ENCODE data around the gene CRAMP1. TPM values are rescaled to one million over a fixed set of nuclear protein-coding genes. Genes with fewer than 3 reads are reported as not detected.

The CRAMP1 gene, protein sequence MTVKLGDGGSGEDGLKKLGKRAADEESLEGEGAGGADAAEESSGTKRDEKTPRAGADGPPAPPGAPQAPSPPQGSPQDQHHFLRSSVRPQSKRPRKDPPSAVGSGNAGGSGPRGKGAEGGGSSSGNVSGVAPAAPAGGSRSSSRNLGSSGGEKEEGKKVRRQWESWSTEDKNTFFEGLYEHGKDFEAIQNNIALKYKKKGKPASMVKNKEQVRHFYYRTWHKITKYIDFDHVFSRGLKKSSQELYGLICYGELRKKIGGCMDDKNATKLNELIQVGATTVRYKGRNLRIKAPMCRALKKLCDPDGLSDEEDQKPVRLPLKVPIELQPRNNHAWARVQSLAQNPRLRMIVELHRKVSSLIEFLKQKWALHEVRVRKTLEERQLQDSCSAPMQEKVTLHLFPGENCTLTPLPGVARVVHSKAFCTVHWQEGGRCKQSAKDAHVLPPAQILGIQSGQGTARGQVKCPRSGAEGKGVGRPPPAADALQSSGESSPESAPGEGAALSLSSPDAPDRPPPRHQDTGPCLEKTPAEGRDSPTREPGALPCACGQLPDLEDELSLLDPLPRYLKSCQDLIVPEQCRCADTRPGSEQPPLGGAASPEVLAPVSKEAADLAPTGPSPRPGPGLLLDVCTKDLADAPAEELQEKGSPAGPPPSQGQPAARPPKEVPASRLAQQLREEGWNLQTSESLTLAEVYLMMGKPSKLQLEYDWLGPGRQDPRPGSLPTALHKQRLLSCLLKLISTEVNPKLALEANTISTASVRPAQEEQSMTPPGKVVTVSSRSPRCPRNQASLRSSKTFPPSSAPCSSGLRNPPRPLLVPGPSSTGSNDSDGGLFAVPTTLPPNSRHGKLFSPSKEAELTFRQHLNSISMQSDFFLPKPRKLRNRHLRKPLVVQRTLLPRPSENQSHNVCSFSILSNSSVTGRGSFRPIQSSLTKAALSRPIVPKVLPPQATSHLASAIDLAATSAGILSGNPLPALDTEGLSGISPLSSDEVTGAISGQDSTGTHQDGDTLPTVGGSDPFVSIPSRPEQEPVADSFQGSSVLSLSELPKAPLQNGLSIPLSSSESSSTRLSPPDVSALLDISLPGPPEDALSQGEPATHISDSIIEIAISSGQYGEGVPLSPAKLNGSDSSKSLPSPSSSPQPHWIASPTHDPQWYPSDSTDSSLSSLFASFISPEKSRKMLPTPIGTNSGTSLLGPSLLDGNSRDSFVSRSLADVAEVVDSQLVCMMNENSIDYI (N-terminal part only)
- 38.6 and 38.7 TPM in 2 replicates for total RNA-seq

DNA sequence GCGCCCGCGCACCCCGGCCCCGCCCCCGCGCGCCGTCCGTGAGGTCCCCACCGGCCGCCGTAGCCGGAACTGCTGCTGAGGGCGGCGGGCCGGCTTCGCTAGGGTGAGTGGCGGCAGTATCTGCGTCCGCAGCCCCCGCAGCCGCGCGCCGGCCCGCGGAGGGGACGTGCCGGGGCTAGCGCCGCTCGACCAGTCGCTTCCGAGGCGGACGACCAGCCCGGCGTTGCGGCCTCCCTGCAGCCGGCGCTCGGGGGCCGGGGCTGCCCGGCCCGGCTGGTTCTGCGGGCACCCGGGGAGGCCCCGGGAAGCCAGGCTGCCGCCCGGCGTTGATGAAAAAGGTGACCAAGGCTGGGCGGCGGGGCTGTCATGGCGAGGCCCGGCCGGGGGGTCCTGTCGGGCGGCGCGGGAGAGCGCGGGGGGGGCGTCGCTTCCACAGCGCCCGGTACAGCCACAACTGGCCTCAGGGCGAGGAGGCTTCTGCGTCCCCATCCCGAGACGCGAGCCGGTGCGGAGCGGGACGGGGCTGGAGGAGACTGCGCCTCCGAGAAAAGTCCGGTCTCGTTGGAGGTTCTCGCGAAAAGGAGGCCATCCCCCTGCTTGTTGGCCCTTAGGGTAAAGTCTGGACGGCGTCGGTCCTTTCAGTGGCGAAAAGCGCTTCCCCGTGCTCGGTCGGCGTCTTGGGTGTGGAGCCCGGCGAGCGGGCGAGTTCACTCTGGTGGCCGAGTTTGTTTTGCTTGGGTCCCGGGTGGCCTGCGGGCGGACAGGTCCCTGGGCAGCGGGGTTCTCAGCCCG, at the start of gene CRAMP1:
CRAMP1 (plus strand) TSS at position 41 of the 792 bp plus-strand sequence. CDS start 2,280 bp downstream, outside the sequence.
- Mint-ChIP-seq H3K4me1 (ENCODE audit: low read depth) (peaks cover 41% of the 10 kb centered on the region), H3K9me3 (peaks cover 3% of the 10 kb centered on the region), H3K36me3 (ENCODE audit: low read depth) (peaks cover 17% of the 10 kb centered on the region), H3K27me3 (ENCODE audit: insufficient read depth) (no peaks in the 10 kb centered on the region), H3K27ac (peak within 1 kb of the TSS; percentile 100), H3K4me3 (peak within 1 kb of the TSS; percentile 96)
- no peak for DNase-seq (ENCODE audit: low spot score)
- intact Hi-C loops (cut with micrococcal nuclease) = loop anchor here (1.0 to 10.0 kb wide), 18 partner anchors 35 to 1210 kb away; partner anchors contain the start of genes CLCN7, DECR2, EME2 and GNPTG

DNA sequence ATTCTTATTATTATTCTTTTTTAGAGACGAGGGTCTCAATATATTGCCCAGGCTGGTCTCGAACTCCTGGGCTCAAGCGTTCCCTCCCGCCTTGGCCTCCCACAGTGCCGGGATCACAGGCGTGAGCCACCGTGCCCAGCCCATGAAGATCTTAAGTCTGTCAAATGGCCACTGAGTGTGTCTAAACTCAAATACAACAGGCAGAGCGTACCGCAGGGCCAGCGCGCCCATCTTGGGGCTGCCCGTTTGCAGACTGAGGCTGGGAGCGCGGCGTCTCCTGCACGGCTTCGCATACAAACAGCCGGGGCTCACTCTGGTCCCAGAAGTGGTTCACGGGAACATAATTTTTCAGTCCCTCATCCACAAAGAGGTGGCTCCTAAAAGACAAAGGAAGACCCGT, 48.4 kb upstream of the CRAMP1 start:
- Mint-ChIP-seq H3K4me3 (no peak overlapping the region), H3K4me1 (ENCODE audit: low read depth) (peaks cover 12% of the 10 kb centered on the region), H3K9me3 (no peaks in the 10 kb centered on the region), H3K36me3 (ENCODE audit: low read depth) (peaks cover 8% of the 10 kb centered on the region), H3K27me3 (ENCODE audit: insufficient read depth) (no peaks in the 10 kb centered on the region), H3K27ac (no peak overlapping the region)
- DNase-seq (ENCODE audit: low spot score) = no peak
- intact Hi-C loops (cut with micrococcal nuclease) = no loop called here

DNA sequence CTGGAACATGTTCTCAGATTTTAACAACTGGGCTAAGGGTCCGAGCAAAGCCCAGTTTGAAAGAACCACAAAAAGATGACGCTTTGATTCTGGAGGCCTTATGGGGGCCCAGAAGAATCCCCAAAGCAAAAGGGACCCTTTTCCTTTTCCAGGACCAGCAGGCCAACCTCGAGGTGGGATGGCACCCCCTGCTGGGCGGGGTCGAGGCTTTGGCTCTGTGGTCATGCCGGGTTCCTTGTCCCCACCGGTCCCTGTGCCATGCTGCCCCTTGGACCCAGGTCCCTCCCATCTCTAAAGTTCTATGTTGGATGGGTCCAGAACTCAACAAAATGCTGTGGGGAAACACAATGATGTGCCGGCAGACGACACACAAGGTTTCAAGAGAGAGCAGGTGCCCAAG, 47.8 kb upstream of the CRAMP1 start:
- H3K27me3 Mint-ChIP-seq (ENCODE audit: insufficient read depth) = no peaks in the 10 kb centered on the region
- intact Hi-C loops (cut with micrococcal nuclease) = no loop called here
- H3K36me3 Mint-ChIP-seq (ENCODE audit: low read depth) = peaks cover 8% of the 10 kb centered on the region
- H3K4me1 Mint-ChIP-seq (ENCODE audit: low read depth) = peaks cover 12% of the 10 kb centered on the region
- no peaks in the 10 kb centered on the region for H3K9me3 Mint-ChIP-seq
- no peak overlapping the region for H3K27ac Mint-ChIP-seq
- DNase-seq (ENCODE audit: low spot score) = no peak
- H3K4me3 Mint-ChIP-seq = no peak overlapping the region

- Mint-ChIP-seq H3K36me3 (ENCODE audit: low read depth) (peaks cover 4% of the 10 kb centered on the region), H3K27ac (no peak overlapping the region), H3K27me3 (ENCODE audit: insufficient read depth) (no peaks in the 10 kb centered on the region), H3K4me3 (no peak overlapping the region), H3K4me1 (ENCODE audit: low read depth) (peaks cover 6% of the 10 kb centered on the region), H3K9me3 (no peaks in the 10 kb centered on the region)
- no peak for DNase-seq (ENCODE audit: low spot score)
- intact Hi-C loops (cut with micrococcal nuclease) = no loop called here
Observed at GRCh38 chr16:1565083-1565805, 46.9 kb upstream of the CRAMP1 start.

DNA sequence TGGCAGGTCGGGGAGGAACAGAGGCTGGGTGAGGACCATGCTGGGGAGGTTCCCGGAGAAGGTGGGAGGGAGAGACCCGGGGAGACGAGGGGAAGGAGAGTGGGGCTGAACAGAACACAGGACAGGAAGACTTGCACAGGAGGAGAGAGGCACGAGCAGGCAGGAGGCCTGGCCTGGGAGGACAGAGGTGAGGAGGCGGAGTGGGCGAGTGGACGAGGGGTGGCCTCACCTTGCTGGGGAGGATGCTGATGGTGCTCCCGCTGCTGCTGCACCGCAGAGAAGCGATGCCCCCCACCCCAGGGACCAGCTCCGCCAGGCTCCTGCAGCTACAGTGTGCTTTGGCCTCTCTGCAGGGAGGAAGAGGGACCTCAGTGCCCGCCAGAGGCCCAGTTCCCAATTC, 44.2 kb upstream of the CRAMP1 start:
- H3K4me1 Mint-ChIP-seq (ENCODE audit: low read depth) = no peaks in the 10 kb centered on the region
- intact Hi-C loops (cut with micrococcal nuclease) = no loop called here
- no peaks in the 10 kb centered on the region for H3K36me3 Mint-ChIP-seq (ENCODE audit: low read depth)
- no peaks in the 10 kb centered on the region for H3K9me3 Mint-ChIP-seq
- no peak overlapping the region for H3K4me3 Mint-ChIP-seq
- no peak overlapping the region for H3K27ac Mint-ChIP-seq
- DNase-seq (ENCODE audit: low spot score) = no peak
- H3K27me3 Mint-ChIP-seq (ENCODE audit: insufficient read depth) = no peaks in the 10 kb centered on the region

DNA sequence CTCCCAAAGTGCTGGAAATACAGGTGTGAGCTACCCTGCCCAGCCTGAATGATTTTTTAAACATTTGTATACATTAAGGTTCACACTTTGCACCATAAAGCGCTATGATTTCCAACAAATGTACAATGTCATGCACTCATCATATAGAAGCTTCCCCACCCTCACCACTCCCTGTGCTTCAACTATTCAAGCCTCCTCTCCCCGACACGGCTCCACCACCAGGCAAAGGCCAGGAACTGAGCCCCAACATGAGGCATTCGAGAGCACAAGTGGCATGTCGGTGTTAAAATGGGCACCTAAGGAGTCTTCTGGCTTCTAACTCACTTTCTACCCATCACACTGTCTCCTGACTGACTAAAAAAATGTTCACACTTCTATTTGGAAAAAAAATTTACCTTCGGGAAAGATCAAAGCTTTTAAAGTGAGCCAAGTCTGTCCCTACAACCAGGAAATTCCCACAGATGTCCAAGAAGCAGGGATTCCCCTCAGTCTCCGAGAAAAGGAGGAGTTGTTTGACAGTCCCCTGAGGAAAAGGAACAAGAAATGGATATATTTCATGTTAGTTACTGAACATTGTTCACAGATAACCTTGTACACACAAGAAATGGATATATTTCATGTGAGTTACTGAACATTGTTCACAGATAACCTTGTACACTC, 41.0 kb upstream of the CRAMP1 start:
- Mint-ChIP-seq H3K27ac (no peak overlapping the region), H3K36me3 (ENCODE audit: low read depth) (no peaks in the 10 kb centered on the region), H3K27me3 (ENCODE audit: insufficient read depth) (no peaks in the 10 kb centered on the region), H3K9me3 (no peaks in the 10 kb centered on the region), H3K4me1 (ENCODE audit: low read depth) (no peaks in the 10 kb centered on the region), H3K4me3 (no peak overlapping the region)
- intact Hi-C loops (cut with micrococcal nuclease) = no loop called here
- no peak for DNase-seq (ENCODE audit: low spot score)

DNA sequence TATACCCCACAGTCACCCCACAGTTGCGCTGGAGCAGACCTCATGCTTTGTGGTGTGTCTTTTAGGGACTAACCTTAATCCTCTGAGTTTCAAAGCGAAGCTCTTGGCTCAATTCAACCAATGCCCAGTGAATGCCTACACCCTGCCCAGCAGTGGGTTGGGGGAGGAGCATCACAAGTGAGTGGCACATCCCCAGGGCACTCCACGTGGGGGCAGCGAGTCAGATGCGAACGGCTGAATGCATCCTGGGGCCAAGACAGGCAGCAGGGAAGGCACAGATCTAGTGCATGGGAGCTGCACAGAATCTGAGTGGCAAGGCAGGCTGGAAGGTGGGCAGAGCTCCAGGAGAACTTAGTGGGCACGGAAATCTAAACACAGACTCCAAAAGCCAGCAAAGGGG, 39.5 kb upstream of the CRAMP1 start:
- Mint-ChIP-seq H3K9me3 (no peaks in the 10 kb centered on the region), H3K4me3 (no peak overlapping the region), H3K27ac (peak overlapping the region; percentile 34), H3K27me3 (ENCODE audit: insufficient read depth) (no peaks in the 10 kb centered on the region), H3K36me3 (ENCODE audit: low read depth) (no peaks in the 10 kb centered on the region), H3K4me1 (ENCODE audit: low read depth) (no peaks in the 10 kb centered on the region)
- intact Hi-C loops (cut with micrococcal nuclease) = no loop called here
- DNase-seq (ENCODE audit: low spot score) = no peak

DNA sequence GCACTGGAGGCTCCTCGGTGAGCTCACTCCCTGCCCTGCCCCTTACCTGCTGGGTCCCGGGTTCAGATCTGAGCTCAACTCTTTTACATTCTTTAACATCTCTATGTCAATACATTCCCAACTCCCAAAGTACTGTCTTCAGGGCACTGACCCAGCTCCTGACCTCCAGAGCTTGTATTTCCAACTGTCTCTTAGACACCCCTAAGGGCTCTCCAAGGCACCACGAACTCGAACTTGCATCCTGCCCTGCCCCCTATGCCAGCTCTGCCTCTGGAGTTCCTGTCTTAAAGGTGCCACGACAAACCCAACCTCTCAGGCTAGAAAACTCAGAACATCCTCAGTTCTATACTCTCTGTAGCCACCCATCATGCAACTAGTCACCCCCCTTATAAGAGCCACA, 38.9 kb upstream of the CRAMP1 start:
- Mint-ChIP-seq H3K9me3 (no peaks in the 10 kb centered on the region), H3K4me3 (no peak overlapping the region), H3K27ac (no peak overlapping the region), H3K36me3 (ENCODE audit: low read depth) (no peaks in the 10 kb centered on the region), H3K4me1 (ENCODE audit: low read depth) (no peaks in the 10 kb centered on the region), H3K27me3 (ENCODE audit: insufficient read depth) (no peaks in the 10 kb centered on the region)
- intact Hi-C loops (cut with micrococcal nuclease) = no loop called here
- no peak for DNase-seq (ENCODE audit: low spot score)

DNA sequence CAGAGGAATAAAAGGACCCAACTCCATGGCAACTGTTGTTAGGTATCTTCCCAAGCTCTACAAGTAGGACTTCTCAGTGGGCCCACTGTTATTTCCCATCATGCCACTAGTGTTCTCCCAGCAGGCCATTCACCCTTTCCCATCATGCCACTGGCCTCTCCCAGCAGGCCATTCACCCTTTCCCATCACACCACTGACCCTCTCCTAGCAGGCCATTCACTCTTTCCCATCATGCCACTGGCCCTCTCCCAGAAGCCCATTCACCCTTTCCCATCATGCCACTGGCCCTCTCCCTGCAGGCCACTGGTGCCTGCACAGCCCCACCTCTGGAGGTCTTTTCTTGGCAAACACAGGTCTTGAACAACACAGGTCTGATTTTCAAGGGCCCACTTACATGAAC, 36.6 kb upstream of the CRAMP1 start:
- no peaks in the 10 kb centered on the region for H3K4me1 Mint-ChIP-seq (ENCODE audit: low read depth)

GRCh38 chr16:1579214-1579613, 32.9 kb upstream of the CRAMP1 start:
- Mint-ChIP-seq H3K27ac (no peak overlapping the region), H3K36me3 (ENCODE audit: low read depth) (no peaks in the 10 kb centered on the region), H3K27me3 (ENCODE audit: insufficient read depth) (no peaks in the 10 kb centered on the region), H3K9me3 (no peaks in the 10 kb centered on the region), H3K4me3 (no peak overlapping the region), H3K4me1 (ENCODE audit: low read depth) (no peaks in the 10 kb centered on the region)
- DNase-seq (ENCODE audit: low spot score) = no peak
- intact Hi-C loops (cut with micrococcal nuclease) = loop anchor here (1.0 kb wide), 1 partner anchor 44 kb away; no protein-coding TSS in a partner anchor

More for the DNA sequence above, 36.6 kb upstream of the CRAMP1 start:
- Mint-ChIP-seq H3K36me3 (ENCODE audit: low read depth) (no peaks in the 10 kb centered on the region), H3K4me3 (no peak overlapping the region), H3K9me3 (no peaks in the 10 kb centered on the region), H3K27ac (no peak overlapping the region), H3K27me3 (ENCODE audit: insufficient read depth) (no peaks in the 10 kb centered on the region)
- intact Hi-C loops (cut with micrococcal nuclease) = no loop called here
- DNase-seq (ENCODE audit: low spot score) = no peak

DNA sequence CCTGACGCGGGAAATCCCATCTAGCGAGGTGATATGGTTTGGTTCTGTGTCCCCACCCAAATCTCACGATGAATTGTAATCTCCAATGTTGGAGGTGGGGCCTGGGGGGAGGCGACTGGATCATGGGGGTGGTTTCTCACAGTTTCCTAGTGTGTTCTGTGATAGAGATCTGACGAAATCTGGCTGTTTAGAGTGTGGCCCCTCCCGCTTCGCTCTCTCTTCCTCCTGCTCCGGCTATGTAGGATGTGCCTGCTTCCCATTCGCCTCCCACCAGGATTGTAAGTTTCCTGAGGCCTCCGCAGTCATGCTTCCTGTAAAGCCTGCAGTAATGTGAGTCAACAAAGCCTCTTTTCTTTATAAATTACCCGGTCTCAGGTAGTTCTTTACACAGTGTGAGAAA, 31.9 kb upstream of the CRAMP1 start:
- H3K36me3 Mint-ChIP-seq (ENCODE audit: low read depth) = no peaks in the 10 kb centered on the region
- no peaks in the 10 kb centered on the region for H3K27me3 Mint-ChIP-seq (ENCODE audit: insufficient read depth)
- H3K9me3 Mint-ChIP-seq = no peaks in the 10 kb centered on the region
- intact Hi-C loops (cut with micrococcal nuclease) = no loop called here
- no peak overlapping the region for H3K27ac Mint-ChIP-seq
- DNase-seq (ENCODE audit: low spot score) = no peak
- no peak overlapping the region for H3K4me3 Mint-ChIP-seq
- H3K4me1 Mint-ChIP-seq (ENCODE audit: low read depth) = no peaks in the 10 kb centered on the region
